Measurements from ENCODE around the gene SLC51B.

Gene SLC51B

DNA sequence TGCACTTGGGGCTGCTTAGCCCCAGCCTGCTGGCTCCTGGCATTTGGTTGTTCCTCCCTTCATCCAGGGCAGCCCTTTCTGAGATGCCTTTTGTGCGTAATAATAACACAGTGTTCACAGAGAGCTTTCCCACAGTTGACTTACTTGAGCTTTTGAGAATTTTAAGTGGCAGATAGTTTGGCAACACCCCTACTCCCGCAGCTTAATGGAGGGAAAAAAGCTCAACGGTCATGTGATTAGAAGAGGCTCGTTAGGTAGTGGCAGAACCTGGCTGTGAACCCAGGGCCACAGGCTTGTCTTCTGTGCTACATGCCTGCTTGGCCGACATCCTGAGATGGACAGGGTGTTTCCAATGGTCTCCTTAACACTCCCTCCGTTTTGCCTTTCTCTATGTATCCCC is 36.1 kb downstream of the SLC51B start:
- H3K27me3 Mint-ChIP-seq = peaks cover 75% of the 10 kb centered on the region
- H3K9me3 Mint-ChIP-seq = no peaks in the 10 kb centered on the region
- peaks cover 10% of the 10 kb centered on the region for H3K4me1 Mint-ChIP-seq
- no peak overlapping the region for H3K27ac Mint-ChIP-seq
- H3K4me3 Mint-ChIP-seq = no peak overlapping the region
- no peaks in the 10 kb centered on the region for H3K36me3 Mint-ChIP-seq
- no peak for ATAC-seq

DNA sequence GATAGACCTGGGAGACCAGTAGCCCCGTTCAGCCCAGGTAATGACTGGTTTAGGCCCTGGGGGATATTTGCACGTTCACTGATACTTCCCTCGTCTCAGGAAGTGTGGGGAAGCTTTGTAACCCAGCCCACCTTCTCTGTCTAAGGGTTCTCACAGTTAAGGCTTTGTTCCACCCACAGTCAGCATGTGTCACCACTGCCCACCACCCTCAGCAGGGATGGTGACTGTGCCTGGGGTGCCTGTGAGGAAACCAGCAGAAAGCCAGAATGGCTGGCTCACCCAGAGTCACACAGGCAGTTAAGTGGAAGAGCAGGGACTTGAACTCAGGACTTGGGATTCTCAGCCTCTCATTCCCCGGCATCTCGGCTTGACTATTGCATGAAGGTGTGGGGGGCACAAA is 36.6 kb downstream of the SLC51B start:
- Mint-ChIP-seq H3K4me3 (no peak overlapping the region), H3K9me3 (no peaks in the 10 kb centered on the region), H3K27me3 (peaks cover 70% of the 10 kb centered on the region), H3K4me1 (peaks cover 10% of the 10 kb centered on the region), H3K27ac (no peak overlapping the region), H3K36me3 (no peaks in the 10 kb centered on the region)
- no peak for ATAC-seq

DNA sequence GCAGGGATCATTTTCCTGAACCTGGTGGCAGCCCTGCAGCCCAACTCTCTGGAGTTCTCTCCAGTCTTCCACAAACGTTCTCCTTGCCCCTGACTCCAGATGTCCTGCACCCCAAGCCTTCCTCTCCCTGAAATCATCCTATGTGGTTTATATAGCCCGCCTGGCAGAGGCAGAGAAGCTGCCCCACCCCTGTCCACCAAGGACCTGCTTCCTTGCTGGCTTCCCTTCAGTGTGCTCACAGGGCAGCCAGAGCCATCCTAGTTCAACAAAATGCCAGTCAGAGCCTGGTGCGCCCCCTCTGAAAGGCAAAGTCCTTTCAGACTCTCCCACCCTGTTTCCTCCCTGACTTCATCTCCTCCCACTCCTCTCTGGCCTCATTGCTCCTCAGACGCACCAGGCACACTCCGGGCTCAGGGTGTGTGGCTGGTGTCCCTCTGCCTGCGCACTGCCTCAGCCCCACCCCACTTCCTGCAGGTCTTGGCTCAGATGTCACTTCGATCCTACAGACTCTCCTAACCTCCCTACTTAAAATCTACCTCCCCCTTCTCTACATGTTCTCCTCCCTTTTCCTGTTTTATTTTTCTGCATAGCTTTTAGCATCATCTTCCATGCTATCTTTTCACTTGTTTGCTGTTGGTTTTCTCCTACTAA is 37.2 kb downstream of the SLC51B start:
- Mint-ChIP-seq H3K9me3 (no peaks in the 10 kb centered on the region), H3K36me3 (no peaks in the 10 kb centered on the region), H3K27ac (no peak overlapping the region), H3K4me3 (no peak overlapping the region), H3K4me1 (peaks cover 10% of the 10 kb centered on the region), H3K27me3 (peaks cover 68% of the 10 kb centered on the region)
- no peak for ATAC-seq

DNA sequence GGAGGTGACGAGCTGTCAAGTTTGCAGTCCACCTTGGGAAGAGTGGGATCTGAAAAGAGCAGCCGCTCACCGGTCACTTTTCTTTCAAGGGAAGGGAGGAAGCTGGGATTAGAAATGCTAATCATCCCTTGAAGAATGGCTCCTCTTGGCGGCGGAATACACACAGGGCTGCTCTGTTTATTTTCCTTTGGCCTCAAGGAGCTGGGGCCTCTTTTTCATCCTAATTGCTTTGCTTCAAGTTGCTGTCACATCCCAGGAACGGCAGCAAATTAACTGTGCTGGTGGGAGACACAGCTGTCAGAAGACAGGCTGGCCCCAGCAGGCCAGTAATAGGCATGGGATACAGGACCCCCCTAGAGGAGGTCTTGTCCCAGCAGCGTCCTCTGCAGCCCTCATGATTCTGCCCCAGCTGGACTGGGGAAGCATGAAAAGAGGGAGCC is 38.1 kb downstream of the SLC51B start:
- peaks cover 60% of the 10 kb centered on the region for H3K27me3 Mint-ChIP-seq
- ATAC-seq = no peak
- no peaks in the 10 kb centered on the region for H3K9me3 Mint-ChIP-seq
- H3K4me3 Mint-ChIP-seq = no peak overlapping the region
- peaks cover 2% of the 10 kb centered on the region for H3K4me1 Mint-ChIP-seq
- no peak overlapping the region for H3K27ac Mint-ChIP-seq
- H3K36me3 Mint-ChIP-seq = no peaks in the 10 kb centered on the region

- peaks cover 47% of the 10 kb centered on the region for H3K27me3 Mint-ChIP-seq
- no peak overlapping the region for H3K27ac Mint-ChIP-seq
- H3K9me3 Mint-ChIP-seq = no peaks in the 10 kb centered on the region
- no peak for ATAC-seq
- no peak overlapping the region for H3K4me3 Mint-ChIP-seq
- no peaks in the 10 kb centered on the region for H3K4me1 Mint-ChIP-seq
- no peaks in the 10 kb centered on the region for H3K36me3 Mint-ChIP-seq
Measured at GRCh38 chr15:65084500-65085206, 39.5 kb downstream of the SLC51B start.

DNA sequence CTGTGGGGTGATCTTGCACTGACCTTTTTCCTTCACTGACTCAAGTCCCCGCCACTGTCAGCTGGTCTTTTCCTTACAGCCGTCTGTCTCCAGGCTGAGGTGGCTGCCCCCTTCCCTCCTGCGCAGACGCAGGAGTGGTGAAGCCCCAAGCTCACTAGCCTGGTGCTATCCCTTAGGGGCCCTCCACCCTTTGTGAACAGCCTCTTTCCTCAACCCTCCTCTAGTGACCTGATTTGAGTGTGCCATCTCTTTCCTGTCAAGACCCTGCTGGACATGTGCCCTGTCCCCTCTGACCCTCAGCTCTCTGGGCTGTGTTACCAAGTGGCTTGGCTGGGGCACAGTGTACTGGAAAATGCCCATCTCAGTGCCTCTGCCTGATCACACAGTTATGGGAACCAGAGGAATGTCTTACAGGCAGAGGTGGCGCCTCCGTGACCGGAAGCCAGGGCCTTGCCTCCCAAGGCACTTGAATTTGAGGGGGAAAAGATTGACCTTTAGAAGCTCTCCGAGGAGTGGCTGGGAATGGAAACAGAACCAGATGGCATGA is 40.1 kb downstream of the SLC51B start:
- peaks cover 47% of the 10 kb centered on the region for H3K27me3 Mint-ChIP-seq
- H3K9me3 Mint-ChIP-seq = no peaks in the 10 kb centered on the region
- no peak for ATAC-seq
- no peaks in the 10 kb centered on the region for H3K4me1 Mint-ChIP-seq
- no peaks in the 10 kb centered on the region for H3K36me3 Mint-ChIP-seq
- no peak overlapping the region for H3K27ac Mint-ChIP-seq
- H3K4me3 Mint-ChIP-seq = no peak overlapping the region

DNA sequence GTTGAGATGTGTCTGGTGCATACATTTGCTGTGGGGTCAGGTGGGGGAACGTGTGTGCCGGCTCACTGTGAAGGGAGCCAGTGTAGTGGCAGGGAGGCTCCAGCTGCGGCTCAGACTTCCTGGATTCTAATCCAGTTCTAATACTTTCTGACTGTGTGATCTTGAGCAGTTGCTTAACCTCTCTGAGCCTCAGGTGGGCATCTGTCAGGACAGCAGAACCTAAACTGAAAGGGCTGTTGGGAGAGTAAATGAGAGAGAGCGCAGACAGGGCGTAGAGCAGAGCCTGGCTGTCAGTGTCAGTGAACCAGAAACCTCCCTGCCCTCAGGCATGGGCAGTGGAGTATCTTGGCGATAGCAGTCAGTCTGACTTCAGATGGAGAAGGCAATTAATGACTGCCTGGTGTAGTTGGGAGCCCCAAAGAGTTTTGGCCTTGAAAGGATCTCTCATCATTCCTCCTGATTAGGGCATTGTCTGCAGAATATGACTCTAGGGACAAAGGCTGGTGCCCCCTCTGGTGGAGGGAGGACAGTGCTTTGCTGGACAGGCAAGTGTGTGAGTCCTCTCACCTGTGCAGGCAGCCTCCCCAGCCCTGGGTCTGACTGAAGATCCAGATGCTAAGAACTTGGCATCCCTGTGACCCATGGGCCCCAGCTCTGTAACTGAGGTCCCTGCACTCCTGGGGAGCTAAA is 40.9 kb downstream of the SLC51B start:
- Mint-ChIP-seq H3K27ac (no peak overlapping the region), H3K9me3 (no peaks in the 10 kb centered on the region), H3K27me3 (peaks cover 47% of the 10 kb centered on the region), H3K4me1 (no peaks in the 10 kb centered on the region), H3K4me3 (no peak overlapping the region), H3K36me3 (peaks cover under 1% of the 10 kb centered on the region)
- no peak for ATAC-seq

DNA sequence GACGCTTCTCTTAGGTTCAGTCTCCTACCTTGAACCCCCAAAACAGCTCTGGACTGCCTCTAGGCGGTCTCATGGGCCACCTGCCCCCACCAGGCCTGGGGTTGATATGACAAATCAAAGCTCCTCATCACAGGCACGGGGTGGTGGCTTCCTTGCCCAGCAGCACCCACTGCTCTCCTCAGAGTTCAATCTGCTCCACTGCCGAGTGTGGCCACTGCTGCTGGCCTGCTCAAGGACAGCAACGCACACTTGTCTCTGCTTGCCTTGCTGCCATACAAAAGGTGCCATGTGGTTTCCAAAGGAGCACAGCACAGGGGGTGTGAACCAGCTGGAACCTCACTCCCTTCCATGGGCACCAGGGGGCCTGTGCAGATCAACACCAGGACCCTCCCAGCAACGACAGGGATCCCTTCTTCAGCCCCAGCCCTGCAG is 41.5 kb downstream of the SLC51B start:
- H3K4me1 Mint-ChIP-seq = no peaks in the 10 kb centered on the region
- peaks cover 41% of the 10 kb centered on the region for H3K27me3 Mint-ChIP-seq
- ATAC-seq = no peak

GRCh38 chr15:65087411-65087810 is 42.2 kb downstream of the SLC51B start:
- H3K27me3 Mint-ChIP-seq = peaks cover 34% of the 10 kb centered on the region

More for the DNA sequence above, 41.5 kb downstream of the SLC51B start:
- Mint-ChIP-seq H3K27ac (no peak overlapping the region), H3K36me3 (peaks cover 5% of the 10 kb centered on the region), H3K9me3 (no peaks in the 10 kb centered on the region), H3K4me3 (no peak overlapping the region)

DNA sequence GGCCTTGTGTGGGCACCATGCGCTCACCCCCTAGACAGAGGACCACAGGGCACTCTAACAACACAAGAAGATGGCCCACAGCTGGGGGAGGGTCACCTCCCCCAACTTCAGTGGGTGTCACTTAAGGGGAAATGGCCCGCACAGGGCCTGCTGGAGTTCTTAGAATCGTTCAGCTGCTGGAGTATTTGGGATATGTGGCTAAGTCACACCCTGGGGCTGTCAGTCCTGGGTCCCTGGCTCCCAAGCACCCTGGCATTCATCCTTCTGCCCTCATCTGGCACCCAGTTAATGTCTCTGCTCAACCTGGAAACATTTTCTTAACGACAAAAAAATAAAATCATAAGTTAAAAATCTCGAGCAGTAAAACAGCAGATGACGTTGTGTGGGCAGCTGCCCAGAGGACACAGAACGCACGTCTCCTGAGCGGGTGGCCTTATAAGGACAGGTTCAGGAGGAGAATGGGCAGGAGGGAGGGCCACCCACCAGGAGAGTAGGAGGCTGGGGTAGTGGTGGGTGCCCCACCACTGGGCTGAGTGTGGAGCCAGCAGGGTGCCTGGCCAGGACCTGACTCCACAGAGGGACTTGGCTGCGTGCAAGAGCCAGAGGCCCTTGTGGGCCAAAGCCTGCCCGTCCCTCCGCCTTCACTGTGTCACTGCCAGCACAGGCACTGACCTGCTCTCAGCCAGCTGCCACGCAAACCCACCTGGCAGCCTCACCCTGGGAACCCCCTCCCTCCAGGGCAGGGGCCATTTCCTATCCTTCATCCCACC is 42.9 kb downstream of the SLC51B start:
- no peaks in the 10 kb centered on the region for H3K4me1 Mint-ChIP-seq
- H3K27ac Mint-ChIP-seq = no peak overlapping the region
- no peak overlapping the region for H3K4me3 Mint-ChIP-seq
- no peaks in the 10 kb centered on the region for H3K9me3 Mint-ChIP-seq
- ATAC-seq = no peak
- peaks cover 28% of the 10 kb centered on the region for H3K27me3 Mint-ChIP-seq
- peaks cover 5% of the 10 kb centered on the region for H3K36me3 Mint-ChIP-seq

More at GRCh38 chr15:65087411-65087810, 42.2 kb downstream of the SLC51B start:
- no peak for ATAC-seq
- no peak overlapping the region for H3K27ac Mint-ChIP-seq
- no peak overlapping the region for H3K4me3 Mint-ChIP-seq
- no peaks in the 10 kb centered on the region for H3K9me3 Mint-ChIP-seq
- H3K36me3 Mint-ChIP-seq = peaks cover 5% of the 10 kb centered on the region
- H3K4me1 Mint-ChIP-seq = no peaks in the 10 kb centered on the region

GRCh38 chr15:65088643-65089021 is 43.4 kb downstream of the SLC51B start:
- no peak overlapping the region for H3K4me3 Mint-ChIP-seq
- H3K36me3 Mint-ChIP-seq = peaks cover 5% of the 10 kb centered on the region
- H3K4me1 Mint-ChIP-seq = no peaks in the 10 kb centered on the region
- H3K27ac Mint-ChIP-seq = no peak overlapping the region
- H3K9me3 Mint-ChIP-seq = no peaks in the 10 kb centered on the region
- ATAC-seq = no peak
- H3K27me3 Mint-ChIP-seq = peaks cover 22% of the 10 kb centered on the region

- Mint-ChIP-seq H3K4me1 (no peaks in the 10 kb centered on the region), H3K27ac (no peak overlapping the region), H3K9me3 (no peaks in the 10 kb centered on the region), H3K4me3 (no peak overlapping the region), H3K36me3 (peaks cover 5% of the 10 kb centered on the region), H3K27me3 (peaks cover 15% of the 10 kb centered on the region)
- ATAC-seq = no peak
Measured at GRCh38 chr15:65089206-65089824, 44.1 kb downstream of the SLC51B start.

DNA sequence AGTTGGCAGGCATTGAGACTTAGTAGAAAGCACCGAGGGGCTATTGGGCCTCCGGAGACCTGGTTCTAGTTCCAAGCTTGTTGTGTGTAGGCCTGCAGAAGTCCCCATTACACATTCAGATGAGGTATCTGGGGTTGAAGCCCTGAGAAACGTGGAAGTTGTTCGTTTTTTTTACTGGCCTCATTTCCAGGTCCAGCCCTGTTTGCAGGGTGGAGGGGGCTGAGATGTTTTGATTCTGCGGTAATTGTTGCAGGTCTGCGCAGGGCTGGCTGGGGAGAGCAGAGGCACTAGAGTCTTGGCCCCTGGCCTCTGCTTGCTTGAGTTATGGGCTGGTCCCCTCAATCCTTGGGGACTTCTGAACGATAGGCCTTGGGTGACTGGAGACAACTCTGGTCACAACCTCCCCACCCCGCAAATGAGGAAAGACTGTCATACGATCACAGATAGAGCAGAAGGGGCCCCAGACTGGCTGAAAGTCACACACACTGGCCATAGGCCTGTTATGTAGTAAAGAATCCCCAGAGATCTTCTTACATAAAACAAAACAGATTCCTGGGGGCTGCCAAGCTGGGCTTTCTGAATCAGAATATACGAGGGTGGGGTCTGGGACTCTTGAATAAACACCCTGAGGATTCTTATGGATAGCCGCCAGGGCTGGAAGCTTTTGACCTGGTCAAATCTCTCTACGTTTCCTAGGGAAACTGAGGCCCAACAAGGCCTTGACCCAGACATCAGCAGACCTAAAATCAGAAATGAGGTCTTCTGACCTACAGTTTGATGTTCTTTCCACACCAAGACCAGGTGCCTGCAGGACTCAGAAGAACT is 47.0 kb downstream of the SLC51B start:
- H3K9me3 Mint-ChIP-seq = no peaks in the 10 kb centered on the region
- H3K4me3 Mint-ChIP-seq = no peak overlapping the region
- H3K4me1 Mint-ChIP-seq = no peaks in the 10 kb centered on the region
- H3K36me3 Mint-ChIP-seq = peaks cover 9% of the 10 kb centered on the region
- H3K27ac Mint-ChIP-seq = no peak overlapping the region
- ATAC-seq = no peak
- no peaks in the 10 kb centered on the region for H3K27me3 Mint-ChIP-seq
